ENCODE measurements around the gene NKIRAS2.

Gene NKIRAS2

GRCh38 chr17:42039794-42040763 lies 20.2 kb downstream of the NKIRAS2 start:
- no peak for DNase-seq (ENCODE audit: low read depth, low spot score)
- CTCF ChIA-PET = interaction anchor here (1.1 to 3.0 kb wide), 8 partner anchors 11 to 27 kb away, joined by 3 to 24 read pairs (median 6); partner anchors contain the start of genes DNAJC7 and NKIRAS2
- POLR2A ChIA-PET = interaction anchor here (0.5 to 1.2 kb wide), 3 partner anchors 20 to 56 kb away, joined by 3 read pairs; partner anchors contain the start of genes DNAJC7 and NKIRAS2
- H3K4me3 ChIP-seq (ENCODE audit: low read depth, low read length) = no peak overlapping the region
- no peak for TF ChIP-seq CTCF (IDR thresholded peaks at IDR 0.05; ENCODE audit: insufficient read depth, low read length, missing control alignments)

DNA sequence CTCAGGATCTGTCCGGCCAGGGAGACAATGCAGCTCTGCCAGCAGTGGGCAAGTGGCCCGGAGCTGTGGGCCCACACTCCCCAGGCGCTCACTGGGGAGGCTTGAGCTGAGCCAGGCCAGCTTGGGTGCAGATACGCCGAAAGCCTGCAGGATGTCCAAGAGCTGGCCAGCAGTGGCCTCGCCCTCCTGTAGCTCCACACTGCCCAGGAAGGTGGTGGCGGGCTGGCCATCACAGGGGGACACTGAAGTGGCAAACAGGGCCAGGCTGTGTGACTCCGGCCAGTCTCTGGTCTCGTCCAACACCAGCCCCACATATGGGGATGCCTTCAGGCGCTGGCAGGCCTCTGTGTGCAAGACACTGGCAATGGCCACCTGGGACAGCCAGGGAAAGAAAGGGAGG lies 20.9 kb downstream of the NKIRAS2 start:
- CTCF ChIA-PET = interaction anchor here (0.7 to 3.0 kb wide), 9 partner anchors 9 to 27 kb away, joined by 3 to 24 read pairs (median 4); partner anchors contain the start of genes DNAJC7 and NKIRAS2

GRCh38 chr17:42041619-42042018 lies 21.7 kb downstream of the NKIRAS2 start:
- TF ChIP-seq CTCF (IDR thresholded peaks at IDR 0.05; ENCODE audit: insufficient read depth, low read length, missing control alignments) = no peak
- POLR2A ChIA-PET = interaction anchor here (1.2 to 1.3 kb wide), 2 partner anchors 24 kb away, joined by 3 read pairs; partner anchors contain the start of gene DNAJC7
- CTCF ChIA-PET = interaction anchor here (0.8 to 3.0 kb wide), 6 partner anchors 8 to 26 kb away, joined by 3 to 24 read pairs (median 7); partner anchors contain the start of gene DNAJC7
- DNase-seq (ENCODE audit: low read depth, low spot score) = no peak
- no peak overlapping the region for H3K4me3 ChIP-seq (ENCODE audit: low read depth, low read length)

More for the DNA sequence above, 20.9 kb downstream of the NKIRAS2 start:
- no peak for TF ChIP-seq CTCF (IDR thresholded peaks at IDR 0.05; ENCODE audit: insufficient read depth, low read length, missing control alignments)
- no peak for DNase-seq (ENCODE audit: low read depth, low spot score)
- no peak overlapping the region for H3K4me3 ChIP-seq (ENCODE audit: low read depth, low read length)
- POLR2A ChIA-PET = interaction anchor here (0.8 to 1.2 kb wide), 2 partner anchors 21 to 24 kb away, joined by 3 read pairs; partner anchors contain the start of genes DNAJC7 and NKIRAS2

DNA sequence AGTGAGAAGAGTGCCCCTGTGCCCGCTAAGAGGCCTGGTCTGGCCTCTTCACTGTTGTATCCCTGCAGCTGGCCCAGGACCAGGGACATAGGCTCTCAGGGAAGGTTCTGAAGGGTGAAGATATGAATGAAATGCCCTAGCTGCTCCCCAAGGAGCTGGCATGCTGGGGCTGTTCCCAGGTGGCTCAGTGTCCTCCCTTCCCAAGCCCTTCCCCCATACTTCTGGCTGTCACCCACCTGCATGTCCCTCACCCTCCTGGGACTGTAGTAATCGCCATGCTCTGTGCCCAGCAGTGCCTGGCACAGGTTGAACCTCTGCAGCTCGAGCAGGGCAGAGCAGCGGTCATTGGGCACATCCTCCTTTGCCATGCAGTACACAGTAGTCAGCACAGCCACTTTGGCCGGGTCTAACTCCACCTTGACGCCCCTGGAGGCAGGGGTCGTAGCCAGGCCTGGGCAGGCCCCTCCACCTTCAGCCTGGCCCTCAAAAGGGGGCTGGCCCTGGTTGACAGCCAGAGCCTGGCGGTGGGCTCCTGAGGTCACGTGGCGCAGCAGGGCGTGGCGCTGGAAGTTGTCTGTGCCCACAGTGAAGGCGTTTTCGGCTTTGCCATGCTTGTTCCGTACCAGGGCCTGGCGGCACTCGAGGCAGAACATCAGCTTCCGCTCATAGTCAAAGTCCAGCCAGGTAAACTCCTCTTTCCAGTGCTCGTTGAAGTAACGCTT lies 22.9 kb downstream of the NKIRAS2 start:
- ChIA-PET POLR2A (interaction anchor here (1.3 kb wide), 1 partner anchor 25 kb away, joined by 3 read pairs; the partner anchor contains the start of gene DNAJC7), CTCF (interaction anchor here (1.5 kb wide), 1 partner anchor 17 kb away, joined by 3 read pairs; no protein-coding TSS in a partner anchor)
- TF ChIP-seq CTCF (IDR thresholded peaks at IDR 0.05; ENCODE audit: insufficient read depth, low read length, missing control alignments) = no peak
- H3K4me3 ChIP-seq (ENCODE audit: low read depth, low read length) = no peak overlapping the region
- DNase-seq (ENCODE audit: low read depth, low spot score) = no peak

DNA sequence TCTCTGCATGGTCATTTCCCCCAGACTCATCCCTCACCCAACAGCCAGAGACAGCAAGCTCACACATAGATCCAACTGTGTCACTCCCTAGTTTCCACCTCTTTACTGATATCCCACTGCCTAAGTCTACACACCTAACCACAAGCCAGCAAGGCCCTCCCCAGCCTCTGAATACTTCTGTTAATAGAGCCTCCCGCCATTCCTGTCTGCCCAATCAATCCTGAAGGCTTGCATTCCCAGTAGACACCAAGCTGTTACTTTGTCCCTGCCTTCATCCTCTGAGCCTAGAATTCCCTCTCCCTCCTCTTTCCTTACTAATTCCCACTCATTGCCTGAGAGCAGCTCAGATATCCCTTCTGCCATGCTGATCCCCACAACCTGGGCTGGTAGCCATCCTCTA lies 25.8 kb downstream of the NKIRAS2 start:
- ChIA-PET POLR2A (no interaction called here), CTCF (interaction anchor here (1.3 to 4.5 kb wide), 7 partner anchors 10 to 83 kb away, joined by 3 to 23 read pairs (median 6); partner anchors contain the start of gene NKIRAS2)
- no peak for DNase-seq (ENCODE audit: low read depth, low spot score)
- no peak overlapping the region for H3K4me3 ChIP-seq (ENCODE audit: low read depth, low read length)
- TF ChIP-seq CTCF (IDR thresholded peaks at IDR 0.05; ENCODE audit: insufficient read depth, low read length, missing control alignments) = no peak

All from AG04449 (cell line).